ENCODE results near the gene PAXIP1.

DNA sequence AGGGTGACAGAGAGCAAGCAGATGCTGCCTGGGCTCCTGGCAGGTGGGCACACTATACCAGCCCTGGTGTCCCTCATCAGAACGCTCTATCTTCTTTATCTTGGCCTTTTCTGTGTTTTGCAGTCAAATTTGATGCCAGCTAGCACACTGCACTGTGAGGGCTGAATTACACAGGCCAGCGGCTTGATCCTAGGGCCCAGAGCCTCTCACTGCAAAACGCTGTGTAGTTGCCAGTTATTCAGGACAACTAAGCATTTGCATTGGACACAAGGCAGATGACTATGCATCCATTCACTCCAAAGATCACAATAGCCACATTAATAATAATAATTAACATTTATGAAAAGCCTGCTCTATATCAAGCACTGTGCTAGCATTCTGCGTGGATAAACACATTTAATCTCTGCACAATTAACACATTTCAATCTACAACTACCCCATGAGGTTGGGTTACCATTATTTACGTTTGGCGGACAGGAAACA, 100.3 kb downstream of the PAXIP1 start:
- TF ChIP-seq GATA2 (IDR thresholded peaks at IDR 0.05; ENCODE audit: low read depth, low read length) (no peak), GATA3 (IDR thresholded peaks at IDR 0.05; ENCODE audit: low read depth, low read length) (no peak)
